Activated CD4-positive, alpha-beta T cell treated with anti-CD3 and anti-CD28 coated beads for 48 hours (primary cell): Measurements from ENCODE around the gene CELSR1.

Source experiments
- DNase-seq: peaks from one replicate; pipeline ENCODE4 v3.0.0-alpha.2; 2020

The CELSR1 gene

DNA sequence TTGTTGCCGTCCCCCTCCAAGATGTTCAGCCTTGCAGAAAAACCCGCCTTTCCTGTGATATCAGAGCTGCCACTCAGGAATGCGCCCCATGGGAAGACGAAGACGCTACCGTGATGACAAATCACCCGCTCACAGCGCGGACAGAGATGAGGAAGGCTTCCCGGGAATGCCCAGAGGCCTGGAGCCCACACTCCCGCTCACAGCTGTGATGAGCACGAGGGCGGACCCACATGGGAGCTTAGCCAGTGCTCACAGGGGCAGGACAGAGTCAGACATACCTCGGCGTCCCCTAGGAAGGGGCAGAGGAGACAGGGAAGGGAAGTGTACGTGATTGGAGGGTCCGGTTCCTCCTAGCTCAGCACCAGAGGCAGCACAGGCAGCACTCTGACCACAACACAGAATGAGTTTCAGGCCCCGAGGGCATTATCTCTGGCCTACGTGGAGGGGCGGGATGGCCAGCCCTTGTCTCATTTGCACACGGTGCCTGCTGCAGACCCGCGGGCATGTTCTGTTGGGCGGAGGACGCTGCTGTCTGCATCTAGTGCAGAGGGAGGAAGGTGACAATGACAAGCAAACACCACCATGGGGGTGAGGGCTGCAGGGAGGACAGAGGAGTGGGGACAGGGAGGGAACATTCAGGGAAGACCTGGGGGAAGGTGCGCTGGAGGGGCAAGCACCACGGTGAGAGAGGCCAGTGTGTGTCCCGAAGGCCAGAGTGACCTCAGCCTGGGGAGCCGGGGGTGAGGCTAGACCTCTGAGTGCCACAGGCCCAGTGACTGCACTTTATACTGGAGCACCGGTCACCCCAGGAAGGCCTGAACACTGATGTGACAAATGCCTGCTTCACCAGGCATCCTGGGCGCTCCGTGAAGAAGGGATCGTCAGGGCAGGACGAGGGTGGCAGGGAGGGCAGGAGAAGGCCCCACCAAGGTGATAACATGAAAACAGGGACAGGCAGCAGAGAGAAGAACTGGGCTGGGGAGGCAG is 79.6 kb downstream of the CELSR1 start:
- no peak for DNase-seq

DNA sequence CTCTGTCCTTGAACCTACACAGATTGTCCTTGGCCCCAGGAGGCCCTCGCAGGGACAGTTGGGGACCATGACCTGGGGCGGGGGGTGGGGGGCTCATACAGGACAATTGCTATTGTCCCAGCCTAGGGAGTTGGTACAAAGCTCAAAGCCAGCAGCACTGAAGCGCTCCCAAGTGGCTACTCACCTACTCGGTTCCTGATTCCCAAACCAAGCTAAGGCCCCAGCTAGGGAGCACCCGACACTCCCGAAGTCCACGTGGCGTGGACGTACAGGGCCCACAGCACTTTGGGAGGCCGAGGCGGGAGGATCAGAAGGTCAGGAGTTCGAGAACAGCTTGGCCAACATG is 80.6 kb downstream of the CELSR1 start:
- no peak for DNase-seq

DNA sequence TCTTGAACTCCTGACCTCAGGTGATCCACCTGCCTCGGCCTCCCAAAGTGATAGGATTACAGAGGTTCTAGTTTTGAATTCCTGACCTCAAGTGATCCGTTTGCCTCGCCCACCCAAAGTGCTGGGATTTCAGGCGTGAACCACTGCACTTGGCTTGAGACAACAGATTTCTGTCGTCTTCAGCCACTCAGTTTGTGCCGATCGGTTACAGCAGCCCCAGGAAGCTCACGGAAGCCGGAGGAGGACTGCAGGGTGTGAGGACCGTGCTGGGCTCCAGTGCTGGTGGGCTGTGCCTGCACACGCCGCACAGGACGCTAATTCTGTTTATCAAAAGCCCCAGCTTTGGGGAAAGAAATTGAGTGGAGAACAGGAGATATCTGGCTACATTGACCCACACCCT is 82.0 kb downstream of the CELSR1 start:
- no peak for DNase-seq

DNA sequence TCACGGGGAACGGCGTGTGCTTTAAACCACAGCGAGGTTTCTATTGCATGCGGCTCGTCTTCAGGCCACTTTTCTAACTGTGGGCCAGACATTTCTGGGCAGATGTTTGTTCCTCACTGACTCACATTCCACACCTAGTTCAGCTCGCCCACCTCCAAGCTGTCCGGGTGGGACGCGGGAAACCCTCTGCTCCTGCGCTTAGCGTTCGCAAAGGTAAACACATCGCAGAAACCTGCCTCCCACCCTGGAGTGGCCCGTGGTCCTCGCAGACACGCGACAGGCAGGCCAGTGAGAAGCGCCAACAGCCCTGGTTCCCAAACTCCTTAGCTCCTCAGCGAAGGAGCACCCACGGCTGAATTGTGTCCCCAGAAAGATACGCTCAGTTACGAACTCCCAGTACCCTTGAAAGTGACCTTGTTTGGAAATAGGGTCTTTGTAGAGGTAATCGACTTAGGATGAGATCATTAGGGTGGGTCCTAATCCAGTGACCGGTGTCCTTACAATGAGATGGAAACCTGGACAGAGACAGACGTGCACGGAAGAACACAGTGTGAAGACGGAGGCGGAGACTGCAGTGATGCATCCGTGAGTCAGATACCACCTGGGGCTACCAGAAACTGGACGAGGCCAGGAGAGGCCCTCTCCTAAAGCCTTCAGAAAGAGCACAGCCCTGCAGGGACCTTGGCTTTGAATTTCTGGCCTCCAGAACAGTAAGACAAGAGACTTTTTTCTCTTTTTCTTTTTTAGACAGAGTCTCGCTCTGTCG is 82.7 kb downstream of the CELSR1 start:
- no peak for DNase-seq

DNA sequence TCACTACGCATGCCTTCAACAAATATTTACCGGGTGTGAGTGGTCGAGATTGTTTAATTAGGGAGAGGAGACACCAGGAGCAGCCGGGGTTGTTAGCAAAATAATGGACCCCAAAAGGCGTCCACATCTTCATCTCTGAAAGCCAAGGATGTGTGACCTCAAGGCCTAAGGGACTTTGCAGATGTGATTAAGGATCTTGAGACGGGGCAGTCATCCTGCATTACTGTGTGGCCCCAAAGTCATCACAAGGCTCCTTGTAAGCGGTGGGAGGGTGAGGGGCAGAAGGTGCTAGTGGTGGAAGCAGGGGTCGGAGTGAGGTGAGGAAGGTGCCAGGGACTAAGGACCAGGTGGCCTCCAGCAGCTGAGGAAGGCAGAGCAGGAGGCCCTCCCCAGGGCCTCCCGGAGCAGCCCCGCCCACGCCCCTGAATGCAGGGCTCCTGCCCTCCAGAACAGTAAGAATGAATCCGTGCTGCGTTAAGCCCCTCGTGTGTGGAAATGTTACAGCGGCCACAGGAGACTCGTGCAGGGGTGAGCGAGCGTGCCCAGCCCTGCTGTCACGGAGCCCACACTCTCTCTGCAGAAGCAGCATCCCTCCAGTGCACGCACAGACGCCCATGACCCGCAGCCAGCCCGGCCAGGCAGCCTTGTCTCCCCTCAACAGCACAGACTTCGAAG is 83.5 kb downstream of the CELSR1 start:
- DNase-seq: no peak

DNA sequence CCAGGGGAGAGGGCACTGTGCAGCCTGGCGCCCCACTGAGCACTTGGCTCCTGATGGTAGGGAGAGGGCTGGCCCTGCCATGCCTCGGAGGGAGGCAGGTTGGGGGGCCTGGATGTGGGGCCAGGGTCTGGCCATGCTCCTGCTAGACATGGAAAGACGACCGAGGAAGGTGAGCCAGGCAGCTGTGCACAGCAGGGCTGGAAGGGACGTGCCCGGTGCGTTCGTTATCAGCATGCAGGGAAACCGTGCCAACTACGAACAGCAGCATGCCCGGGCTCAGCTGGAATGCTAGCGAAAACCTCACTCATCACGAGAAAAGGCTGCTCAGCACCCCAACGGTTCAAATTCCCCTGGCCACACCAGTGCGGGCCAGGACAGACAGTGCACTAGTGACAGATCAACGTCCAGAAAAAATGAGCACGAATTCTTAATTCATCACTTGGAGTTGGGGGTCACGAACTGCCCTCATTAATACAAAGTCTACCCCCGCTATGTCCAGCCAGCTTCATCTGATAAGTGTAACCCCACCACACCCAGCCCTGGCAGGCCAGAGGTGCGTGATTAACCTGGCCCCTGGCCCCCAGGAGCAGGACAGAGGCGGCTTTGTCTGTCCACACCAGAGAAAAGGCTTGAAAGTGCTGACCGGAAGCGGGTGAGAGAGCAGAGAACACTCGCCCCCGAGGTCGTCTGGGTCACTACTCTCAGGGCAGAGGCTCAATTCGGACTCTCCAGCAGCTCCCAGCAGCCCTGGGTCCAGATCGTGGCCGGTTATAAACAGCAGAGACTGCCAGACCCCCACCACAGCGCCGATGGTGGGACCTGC is 84.2 kb downstream of the CELSR1 start:
- DNase-seq: no peak

DNA sequence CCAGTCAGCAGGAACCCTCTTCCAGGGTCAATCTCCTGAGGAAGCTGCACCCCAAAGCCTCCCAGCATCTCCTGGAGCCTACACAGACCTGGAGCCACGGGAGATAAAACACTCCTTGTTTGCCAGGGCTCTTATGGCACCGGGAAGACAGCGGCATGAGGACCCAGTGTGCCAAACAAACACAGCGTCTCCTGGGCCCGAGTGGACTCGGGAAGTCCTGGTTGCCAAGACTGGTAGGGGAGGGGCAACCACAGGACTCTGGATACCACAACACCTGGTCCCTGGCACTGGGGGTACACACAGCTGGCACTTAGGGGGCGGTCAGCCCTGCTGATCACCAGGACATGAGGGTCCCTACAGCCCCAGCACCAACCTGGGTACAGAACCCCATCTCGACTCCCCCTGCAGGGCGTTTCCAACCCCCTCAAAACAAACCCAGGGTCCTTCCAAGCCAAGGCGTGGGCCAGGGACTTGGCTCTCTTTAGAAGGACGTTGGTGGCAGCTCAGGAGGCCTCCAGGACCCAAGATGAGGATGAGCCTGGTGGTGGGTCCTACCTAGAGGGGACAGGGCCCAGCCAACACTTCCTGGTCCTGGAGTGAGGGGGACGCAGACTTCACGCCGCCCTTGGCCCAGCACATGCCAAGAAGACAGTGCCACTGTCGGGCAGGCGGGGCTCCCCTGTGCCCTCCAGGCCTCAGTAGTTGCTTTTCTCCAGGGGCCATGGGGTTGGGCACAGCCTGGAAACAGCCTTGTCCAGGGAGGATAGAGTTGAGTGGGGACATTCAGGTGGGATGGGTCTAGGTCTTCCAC is 85.0 kb downstream of the CELSR1 start:
- DNase-seq: no peak

DNA sequence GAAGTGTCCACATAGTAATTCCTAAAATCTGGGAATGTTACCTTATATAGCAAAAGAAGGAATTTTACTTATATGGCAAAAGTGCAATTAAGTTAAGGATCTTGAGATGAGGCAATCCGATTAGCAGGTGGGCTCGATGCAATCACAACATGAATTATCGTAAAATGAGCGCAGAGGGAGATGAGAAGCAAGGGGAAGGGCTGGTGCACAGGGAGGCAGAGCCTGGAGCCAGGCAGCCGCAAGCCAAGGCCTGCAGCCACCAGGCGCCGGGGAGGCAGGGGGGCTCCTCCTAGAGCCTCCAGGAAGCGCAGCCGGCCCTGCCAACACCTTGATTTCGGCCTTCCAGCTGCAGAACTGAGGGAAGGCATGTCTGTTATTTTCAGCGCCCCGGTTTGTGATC is 85.7 kb downstream of the CELSR1 start:
- DNase-seq: no peak

DNA sequence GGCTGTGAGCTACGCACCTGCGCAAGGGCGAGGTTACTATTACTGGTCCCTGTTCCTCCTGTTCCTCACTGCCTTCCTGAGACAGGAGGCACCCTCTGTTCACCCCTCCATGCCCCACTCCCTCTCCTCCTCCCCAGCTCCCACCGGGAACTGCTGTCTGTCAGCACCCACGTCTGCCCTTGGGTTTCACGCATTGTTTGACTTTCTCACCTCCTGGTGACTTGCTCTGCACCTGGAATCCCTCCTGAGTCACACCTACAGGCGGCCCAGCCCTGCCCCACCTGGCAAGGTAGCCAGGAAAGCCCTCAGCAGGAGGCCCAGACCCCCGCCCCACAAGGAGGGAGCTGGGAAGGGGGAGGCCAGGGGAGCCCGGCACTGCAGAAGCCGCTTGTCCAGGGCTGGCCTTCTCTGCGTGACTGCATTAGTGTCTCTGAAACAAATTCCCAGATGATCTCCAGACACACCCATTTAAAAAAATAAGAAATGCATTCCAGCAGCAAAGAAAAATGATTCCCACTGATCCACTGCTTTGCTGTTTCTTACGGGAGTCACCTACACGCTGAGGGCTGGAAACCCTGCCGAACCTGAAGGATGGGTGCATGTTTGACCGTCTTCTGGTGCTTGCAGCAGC is 86.4 kb downstream of the CELSR1 start:
- DNase-seq: no peak

DNA sequence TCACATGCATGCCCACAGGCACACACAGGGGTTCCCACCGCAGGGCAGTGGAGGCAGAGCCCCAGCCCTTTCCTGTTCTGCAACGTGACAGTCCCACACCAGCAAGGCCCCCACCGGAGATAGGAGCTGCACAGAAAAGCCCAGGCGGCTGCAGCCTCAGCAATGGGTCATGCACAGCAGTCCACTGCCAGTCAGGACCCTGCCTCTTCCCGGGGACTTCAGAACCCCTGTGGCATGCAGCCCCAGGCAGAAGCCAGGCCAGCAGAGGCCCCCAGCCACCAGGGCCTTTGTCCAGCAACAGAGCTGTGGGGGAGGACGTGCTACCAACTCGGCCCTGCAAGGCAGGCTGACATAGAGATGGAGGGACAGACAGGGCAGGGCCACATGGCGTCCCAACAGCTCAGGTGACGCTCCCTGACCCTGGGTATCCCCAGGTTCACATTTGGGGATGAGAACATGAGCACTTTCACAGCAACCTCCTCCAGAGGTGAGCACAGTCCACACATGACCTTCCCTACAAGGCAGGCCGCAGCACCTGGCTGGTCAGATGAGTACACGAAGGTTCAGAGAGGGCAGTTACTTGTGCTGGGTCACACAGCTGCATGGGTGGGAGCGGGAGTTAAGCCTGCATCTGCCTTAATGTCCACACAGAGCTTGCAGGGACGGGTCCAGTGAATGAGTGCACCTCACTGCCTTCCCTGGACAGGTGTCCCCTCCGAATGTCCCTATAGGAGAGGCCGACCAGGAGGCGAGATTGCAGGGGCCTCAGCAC is 87.3 kb downstream of the CELSR1 start:
- no peak for DNase-seq

DNA sequence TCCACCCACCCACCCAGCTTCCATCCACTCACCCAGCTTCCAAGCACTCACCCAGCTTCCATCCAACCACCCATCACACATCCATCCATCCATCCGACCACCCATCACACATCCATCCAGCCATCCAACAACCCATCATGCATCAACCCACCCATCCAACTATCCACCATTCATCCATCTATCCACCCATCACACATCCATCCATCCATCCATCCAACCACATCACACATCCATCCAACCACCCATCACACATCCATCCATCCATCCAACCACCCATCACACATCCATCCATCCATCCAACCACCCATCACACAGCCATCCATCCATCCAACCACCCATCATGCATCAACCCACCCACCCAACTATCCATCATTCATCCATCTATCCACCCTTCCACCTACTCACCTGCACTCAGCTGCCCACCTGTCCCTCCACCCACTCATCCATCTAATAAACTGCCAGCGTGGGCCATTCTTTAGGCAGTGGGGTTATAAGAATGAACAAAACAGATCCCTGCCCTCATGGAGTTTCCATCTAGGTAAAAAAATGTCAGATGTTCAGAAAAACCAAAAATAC is 88.2 kb downstream of the CELSR1 start:
- no peak for DNase-seq

DNA sequence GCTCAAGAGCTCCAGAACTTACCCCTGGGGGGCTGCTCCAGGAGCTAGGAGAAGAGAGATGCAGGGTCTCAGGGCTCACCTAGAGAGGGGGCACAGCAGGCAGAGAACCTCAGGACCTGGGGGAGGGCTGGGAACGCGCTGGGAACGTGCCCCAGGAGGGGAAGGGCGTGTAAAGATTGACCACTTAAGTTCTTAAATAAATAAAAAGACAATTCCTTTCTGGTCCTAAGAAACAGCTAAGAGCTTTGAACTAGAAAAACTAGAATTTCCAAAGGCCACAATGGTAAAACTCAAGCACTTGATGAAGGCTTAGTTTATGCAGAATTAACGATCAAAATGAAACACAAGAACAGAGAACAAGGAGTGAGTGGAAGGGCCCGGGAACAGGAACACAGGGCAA is 89.1 kb downstream of the CELSR1 start:
- DNase-seq: no peak

DNA sequence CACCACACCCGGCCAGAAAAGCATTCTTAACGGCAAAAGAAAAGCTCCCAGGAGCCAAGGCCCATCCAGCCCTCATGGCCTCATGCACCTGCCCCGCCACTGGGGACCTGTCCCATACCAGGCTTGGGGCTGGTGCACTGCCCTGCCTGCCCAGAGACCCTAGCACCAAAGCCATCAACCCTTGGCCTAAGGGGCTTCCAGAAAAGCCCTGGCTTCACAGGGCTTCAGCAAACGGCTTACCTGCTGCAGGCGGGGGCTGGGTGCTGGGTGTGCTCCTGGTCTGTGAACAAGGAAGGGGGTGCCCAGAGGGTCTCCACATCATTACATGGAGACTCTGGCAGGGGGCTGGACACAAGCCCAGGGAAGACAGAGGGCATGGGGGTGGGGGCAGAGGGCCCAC is 89.5 kb downstream of the CELSR1 start:
- no peak for DNase-seq

DNA sequence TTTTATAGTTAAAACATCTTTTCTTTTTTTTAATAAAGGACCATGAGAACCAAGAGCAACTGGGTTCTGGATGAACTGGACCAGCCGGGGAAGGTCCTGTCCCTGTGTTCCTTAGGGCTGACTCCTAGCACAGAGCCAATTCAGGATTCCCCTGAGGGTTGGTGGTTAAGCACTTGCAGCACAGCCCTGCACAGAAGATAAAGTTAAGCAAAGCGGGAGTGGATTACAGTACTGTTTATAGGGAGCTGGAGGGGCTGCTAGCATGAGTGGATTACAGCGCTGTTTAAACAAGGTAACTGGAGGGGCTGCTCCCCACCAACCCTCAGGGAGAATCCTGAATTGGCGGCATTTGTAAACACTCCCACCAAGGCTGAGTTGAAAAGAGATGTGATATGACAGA is 90.6 kb downstream of the CELSR1 start:
- DNase-seq: no peak

DNA sequence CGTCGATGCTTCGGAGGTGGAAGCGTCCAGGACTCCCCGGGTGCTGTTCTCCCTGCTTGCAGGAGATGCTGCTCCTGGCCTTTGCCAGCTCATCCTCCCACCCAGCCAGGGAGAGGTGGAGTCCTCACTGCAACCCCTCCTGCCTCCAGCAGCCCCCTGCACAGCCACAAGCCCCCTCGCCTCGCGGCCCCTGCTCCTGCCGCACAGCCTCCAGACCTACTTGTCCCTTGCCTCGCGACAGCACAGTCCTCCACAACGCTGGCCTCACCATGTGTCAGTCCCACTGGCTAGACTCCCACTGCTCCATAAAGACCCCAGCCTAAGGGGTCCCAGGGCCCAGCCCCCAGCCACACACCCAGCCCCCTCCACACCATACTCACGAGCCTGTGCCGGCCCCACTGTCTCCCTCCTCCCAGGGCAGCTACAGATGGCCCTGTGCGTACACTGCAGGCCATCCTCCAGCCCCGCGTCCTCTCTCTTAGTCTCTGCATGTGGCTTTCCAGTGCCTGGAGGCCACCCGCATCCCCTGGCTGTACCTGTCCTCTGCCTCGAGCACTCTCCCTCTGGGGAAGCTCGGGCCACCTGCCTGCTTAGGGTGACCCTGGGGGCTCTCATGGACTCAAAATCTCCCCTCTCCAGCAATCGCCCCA is 91.5 kb downstream of the CELSR1 start:
- no peak for DNase-seq

DNA sequence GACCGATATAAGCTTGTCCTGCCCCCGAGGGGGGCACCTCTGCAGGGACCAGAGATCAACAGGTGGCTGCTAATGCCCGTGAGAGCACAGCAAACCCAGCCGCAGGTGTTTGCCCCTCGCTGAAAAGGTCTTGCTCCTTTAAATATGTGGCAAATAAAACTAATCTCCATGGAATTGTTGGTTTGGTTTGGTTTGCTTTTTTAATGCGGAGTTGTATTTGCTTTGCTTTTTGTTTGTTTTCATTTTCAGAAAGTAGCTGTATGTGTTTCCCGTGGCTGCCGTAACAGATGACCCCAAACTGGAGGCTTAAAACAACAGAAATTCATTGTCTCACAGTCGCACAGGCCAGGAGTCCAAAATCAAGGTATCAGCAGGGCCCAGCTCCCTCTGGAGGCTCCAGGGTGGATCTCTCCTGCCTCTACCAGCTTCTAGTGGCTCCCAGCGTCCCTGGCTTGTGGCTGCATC is 93.0 kb downstream of the CELSR1 start:
- no peak for DNase-seq

DNA sequence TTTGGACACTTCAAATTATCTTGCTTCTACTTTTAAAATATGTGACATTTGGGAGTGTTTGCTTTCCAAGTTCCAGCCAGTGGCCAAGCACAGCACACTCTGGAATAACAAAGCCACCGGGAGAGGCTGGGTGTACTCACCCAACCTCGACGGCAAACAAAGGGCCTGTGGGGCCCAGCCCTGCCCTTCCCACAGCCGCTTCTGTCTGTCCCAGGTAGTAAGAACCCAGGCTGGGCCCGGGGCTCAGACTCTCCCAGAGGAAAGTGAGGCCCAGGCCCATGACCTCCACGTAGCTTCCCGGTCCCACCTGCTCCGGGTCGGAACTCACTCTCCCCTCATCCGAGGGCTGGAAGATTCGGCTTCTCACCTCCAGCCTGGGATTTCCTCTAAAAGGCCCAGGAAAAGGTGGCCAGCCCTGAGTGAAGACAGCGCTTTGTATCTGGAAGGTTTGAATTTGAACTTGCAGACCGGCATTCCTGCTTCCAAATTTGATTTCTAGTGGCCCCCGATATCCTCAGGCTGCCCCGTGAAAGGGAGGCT is 93.5 kb downstream of the CELSR1 start:
- no peak for DNase-seq

DNA sequence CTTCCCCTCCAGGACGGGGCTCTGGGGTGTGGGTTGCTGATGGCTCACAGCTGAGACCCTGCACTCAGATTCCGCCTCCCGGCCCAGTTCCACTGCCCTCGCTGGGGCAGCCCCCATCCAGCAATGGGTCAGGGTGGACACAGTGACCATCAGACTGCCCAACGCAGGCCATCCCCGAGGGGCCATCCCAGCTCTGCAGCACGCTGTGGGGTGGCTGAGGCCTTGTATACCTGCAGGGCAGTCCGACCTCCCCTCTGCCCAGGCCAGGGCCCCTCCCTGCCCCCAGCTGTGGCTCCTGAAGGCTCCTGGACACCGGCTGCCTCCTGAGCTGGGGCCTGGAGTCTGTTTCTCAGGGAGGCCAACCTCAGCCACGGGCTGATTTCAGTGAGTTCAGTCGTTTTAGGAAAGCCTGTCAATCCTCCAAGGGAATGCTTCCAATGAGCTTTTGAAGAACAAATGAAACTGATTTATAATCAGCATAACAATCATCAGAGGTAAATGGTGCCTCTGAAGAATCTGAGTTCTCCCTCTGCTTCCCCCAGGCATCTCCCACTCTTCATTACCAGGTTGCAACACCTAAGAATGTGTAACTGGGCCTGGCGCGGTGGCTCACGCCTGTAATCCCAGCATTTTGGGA is 95.1 kb downstream of the CELSR1 start:
- no peak for DNase-seq
